Left lung (tissue), 10 donors: ENCODE measurements around the gene SIGLEC10. TPM values are rescaled to one million over a fixed set of nuclear protein-coding genes. Genes with fewer than 3 reads are reported as not detected.

Source experiments
- ATAC-seq: fragments of 200-7000 bp; cut with Tn5 transposase; one replicate; pipeline ENCODE4 v1.9.1; 2020; ENCODE audit warnings: moderate library complexity
- DNase-seq, 4 donors: peaks; one replicate each; pipeline ENCODE4 v3.0.0-alpha.2; 2013 to 2020
- H3K27ac ChIP-seq, 2 donors: fragments of 200-600 bp; sonication (generic) in 1 of 2; one replicate each; pipeline versions ENCODE4 v1.5.0 to v1.8.0; 2020 to 2021
- H3K27me3 ChIP-seq, 2 donors: fragments of 200-600 bp; sonication (generic) in 1 of 2; one replicate each; pipeline versions ENCODE4 v1.5.0 to v1.8.0; 2020 to 2021
- H3K36me3 ChIP-seq, 2 donors: fragments of 200-600 bp; sonication (generic) in 1 of 2; one replicate each; pipeline versions ENCODE4 v1.5.0 to v1.8.0; 2020 to 2021
- H3K4me1 ChIP-seq, 2 donors: fragments of 200-600 bp; one replicate each; pipeline ENCODE4 v1.8.0; 2021
- H3K4me3 ChIP-seq, 2 donors: fragments of 200-600 bp; sonication (generic) in 1 of 2; one replicate each; pipeline versions ENCODE4 v1.5.0 to v1.8.0; 2020 to 2021; ENCODE audit warnings: mild to moderate bottlenecking in 1 of 2
- H3K9me3 ChIP-seq, 2 donors: fragments of 200-600 bp; sonication (generic) in 1 of 2; one replicate each; pipeline versions ENCODE4 v1.5.0 to v1.8.0; 2020 to 2021
- CTCF ChIP-seq, 2 donors: fragments of 200-600 bp; sonication (generic) in 1 of 2; IDR thresholded peaks; one replicate each; pipeline versions ENCODE4 v1.5.0 to v1.8.0; 2021; ENCODE audit warnings: antibody characterized with exemption in 2 of 2
- intact Hi-C, 2 donors: fragments of 100-400 bp; cut with DNase I; formaldehyde crosslinking; loops; one replicate each; pipeline versions ENCODE4 v1.11.2 to v1.14.2; 2022
- polyA plus RNA-seq, 6 donors: library from polyadenylated mRNA; unstranded; fragments of 120-200 nt; gene quantifications; one replicate each; pipeline ENCODE4 v1.2.1, GENCODE V29; 2013; ENCODE audit not compliant: insufficient read length in 6 of 6
- total RNA-seq, 2 donors: library from RNA; stranded (reverse); fragmentation: NEBNext Ultra II Directional; extraction: Animal tissue kit (Norgen Biotek cat#: 25700); gene quantifications; one replicate each; pipeline ENCODE4 v1.2.1, GENCODE V29; 2021
- donor health status: DM: no; HTN: yes; CAD: no.
- donor health status: DM: no; HTN: no; CAD: no.

The SIGLEC10 gene
- total and polyA plus RNA-seq, 8 donors, result 1.3 to 119 (median 1.7) TPM

- Histone ChIP-seq H3K27ac (no peak overlapping the region), H3K4me3 (no peak overlapping the region), H3K9me3 (peaks cover 0 to 6% of the 10 kb centered on the region in 2 donors), H3K4me1 (peaks cover 0 to 5% of the 10 kb centered on the region in 2 donors), H3K27me3 (no peaks in the 10 kb centered on the region), H3K36me3 (no peaks in the 10 kb centered on the region)
- DNase-seq (no peak), ATAC-seq (no peak)
- TF ChIP-seq CTCF (IDR thresholded peaks at IDR 0.05), result no peak
- intact Hi-C loops, result no loop called here
Measured at GRCh38 chr19:51380379-51380778, 37.1 kb downstream of the SIGLEC10 start.

GRCh38 chr19:51377422-51377821, 40.0 kb downstream of the SIGLEC10 start:
- no peak overlapping the region for H3K4me3 ChIP-seq
- peaks cover 0 to 6% of the 10 kb centered on the region in 2 donors for H3K9me3 ChIP-seq
- no peaks in the 10 kb centered on the region for H3K27me3 ChIP-seq
- ATAC-seq (no peak), DNase-seq (no peak)
- intact Hi-C loops, result no loop called here
- peaks cover 0 to 28% of the 10 kb centered on the region in 2 donors for H3K4me1 ChIP-seq
- H3K27ac ChIP-seq, result no peak overlapping the region
- TF ChIP-seq CTCF (IDR thresholded peaks at IDR 0.05), result no peak
- no peaks in the 10 kb centered on the region for H3K36me3 ChIP-seq

GRCh38 chr19:51375504-51376221, 41.8 kb downstream of the SIGLEC10 start:
- DNase-seq, result no peak
- intact Hi-C loops, result no loop called here
- Histone ChIP-seq H3K27ac (no peak overlapping the region), H3K27me3 (no peaks in the 10 kb centered on the region), H3K9me3 (no peaks in the 10 kb centered on the region), H3K4me3 (no peak overlapping the region), H3K36me3 (no peaks in the 10 kb centered on the region), H3K4me1 (peaks cover 0 to 45% of the 10 kb centered on the region in 2 donors)
- TF ChIP-seq CTCF (IDR thresholded peaks at IDR 0.05), result no peak
- ATAC-seq, result no peak

GRCh38 chr19:51372649-51373504, 44.6 kb downstream of the SIGLEC10 start, which contains the start of gene NKG7:
NKG7 (minus strand) TSS chr19:51372654; CDS start chr19:51372535, 119 bp downstream.
- ATAC-seq, result no peak
- H3K4me3 ChIP-seq, result peak within 1 kb of the TSS in 1 of 2 donors; percentile 30

More at GRCh38 chr19:51372649-51373504, 44.6 kb downstream of the SIGLEC10 start, which contains the start of gene NKG7:
- DNase-seq, result no peak
- no peaks in the 10 kb centered on the region for H3K27me3 ChIP-seq
- H3K9me3 ChIP-seq, result no peaks in the 10 kb centered on the region
- no peak for TF ChIP-seq CTCF (IDR thresholded peaks at IDR 0.05)
- intact Hi-C loops, result no loop called here
- no peaks in the 10 kb centered on the region for H3K36me3 ChIP-seq
- peaks cover 0 to 60% of the 10 kb centered on the region in 2 donors for H3K4me1 ChIP-seq
- H3K27ac ChIP-seq, result peak within 1 kb of the TSS in 1 of 2 donors; percentile 81
